Raji (cell line): ENCODE results near the gene RPLP1.
A peak's percentile ranks its signal among the peaks of the same experiment; 100 is the strongest.

ENCODE experiments used
- POLR2A ChIP-seq: IDR thresholded peaks from 2 replicates; pipeline ENCODE4 v1.6.1; 2011; ENCODE audit warnings: low read depth, low read length, control low read depth; ENCODE audit not compliant: insufficient read depth

The RPLP1 gene

DNA sequence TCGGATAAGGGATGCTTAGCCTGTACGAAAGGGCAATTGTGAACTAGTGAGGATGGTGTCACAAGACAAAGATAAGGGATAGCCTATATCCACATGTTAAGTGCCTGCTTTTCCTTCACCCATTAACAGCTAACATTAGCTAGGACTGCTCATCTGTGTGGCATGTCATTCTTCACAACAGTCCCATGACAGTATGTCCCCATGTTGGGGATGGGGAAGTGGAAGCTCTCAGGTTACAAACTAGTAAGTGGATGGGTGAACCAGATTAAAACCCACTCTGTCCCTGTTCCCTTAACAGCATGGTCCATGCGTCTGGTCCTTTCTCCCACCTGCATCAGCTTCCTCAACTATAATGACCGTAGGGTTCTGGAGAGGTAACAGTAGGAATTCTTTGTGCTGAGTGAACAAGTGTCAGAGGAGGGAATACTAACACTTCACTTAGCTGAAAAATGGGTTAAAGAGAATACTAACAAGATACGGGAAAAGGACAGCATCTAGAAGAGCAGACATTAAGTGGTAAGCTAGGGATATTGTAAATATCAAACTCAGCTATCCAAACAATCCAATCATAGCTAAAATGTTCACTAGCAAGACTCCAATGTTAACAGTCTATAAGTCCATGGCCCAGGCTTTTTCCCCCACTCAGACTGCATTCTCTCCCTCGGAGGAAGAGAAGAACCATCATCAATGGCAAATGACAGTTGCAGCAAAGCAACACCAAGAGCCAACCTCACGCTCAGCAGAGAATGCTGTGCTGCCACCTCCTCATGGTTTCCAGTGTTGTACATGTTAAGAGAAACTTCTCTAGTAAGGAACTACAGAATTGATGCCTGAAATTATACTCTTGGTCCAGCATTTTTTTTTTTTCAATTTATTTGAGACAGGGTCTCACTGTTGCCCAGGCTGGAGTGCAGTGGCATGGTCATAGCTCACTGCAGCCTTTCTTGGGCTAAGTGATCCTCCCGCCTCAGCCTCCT is 5.0 kb downstream of the RPLP1 start:
- TF ChIP-seq POLR2A = peak; percentile 28; the same call in 1 of the 2 replicates

- no peak for TF ChIP-seq POLR2A
Measured at GRCh38 chr15:69459066-69459465, 6.4 kb downstream of the RPLP1 start.

DNA sequence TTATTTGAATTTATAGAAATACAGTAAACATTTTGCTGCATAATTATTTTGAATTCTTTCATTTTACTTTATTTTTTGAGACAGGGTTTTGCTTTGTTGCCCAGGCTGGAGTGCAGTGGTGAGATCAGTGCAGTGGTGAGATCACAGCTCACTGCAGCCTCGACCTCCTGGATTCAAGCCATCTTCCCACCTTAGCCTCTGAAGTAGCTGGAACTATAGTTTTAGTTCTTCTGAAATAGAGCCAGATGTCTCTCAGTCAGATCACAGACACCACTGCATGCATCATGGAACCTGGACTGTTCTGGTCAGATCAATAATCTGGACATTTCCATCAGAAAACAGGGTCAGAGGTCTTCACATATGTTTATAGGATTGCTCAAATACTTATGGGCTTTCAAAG is 7.9 kb downstream of the RPLP1 start:
- no peak for TF ChIP-seq POLR2A

GRCh38 chr15:69462030-69462492 is 9.4 kb downstream of the RPLP1 start:
- TF ChIP-seq POLR2A = no peak

DNA sequence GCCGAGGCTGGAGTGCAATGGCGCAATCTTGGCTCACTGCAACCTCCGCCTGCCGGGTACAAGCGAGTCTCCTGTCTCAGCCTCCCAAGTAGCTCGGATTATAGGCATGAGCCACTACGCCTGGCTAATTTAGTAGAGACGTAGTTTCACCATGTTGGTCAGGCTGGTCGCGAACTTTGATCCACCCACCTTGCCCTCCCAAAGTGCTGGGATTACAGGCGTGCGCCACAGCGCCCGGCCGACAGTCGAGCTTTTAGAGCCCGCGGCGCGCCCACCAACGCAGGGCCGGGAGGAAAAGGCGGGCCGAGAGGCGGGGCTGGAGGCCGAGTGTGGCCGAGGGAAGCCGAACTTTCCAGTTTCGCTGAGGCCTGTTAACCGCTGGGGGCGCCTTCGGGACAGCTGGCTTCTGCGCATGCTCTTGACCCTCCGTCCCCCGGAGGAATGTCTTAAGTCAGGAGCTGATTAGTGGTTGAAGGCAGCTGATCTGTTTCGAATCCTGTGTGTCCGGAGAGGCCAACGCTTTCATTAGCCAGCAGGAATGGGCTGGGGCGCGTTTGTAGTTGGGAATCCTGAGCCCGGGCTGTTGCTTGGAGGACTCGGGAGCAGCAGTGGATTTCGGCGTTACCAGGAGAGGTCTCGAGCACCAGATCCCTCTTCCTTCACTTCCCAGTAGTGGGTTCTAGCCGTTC is 10.0 kb downstream of the RPLP1 start:
- TF ChIP-seq POLR2A = peak; percentile 75

- TF ChIP-seq POLR2A = no peak
Measured at GRCh38 chr15:69463182-69463756, 10.7 kb downstream of the RPLP1 start.

DNA sequence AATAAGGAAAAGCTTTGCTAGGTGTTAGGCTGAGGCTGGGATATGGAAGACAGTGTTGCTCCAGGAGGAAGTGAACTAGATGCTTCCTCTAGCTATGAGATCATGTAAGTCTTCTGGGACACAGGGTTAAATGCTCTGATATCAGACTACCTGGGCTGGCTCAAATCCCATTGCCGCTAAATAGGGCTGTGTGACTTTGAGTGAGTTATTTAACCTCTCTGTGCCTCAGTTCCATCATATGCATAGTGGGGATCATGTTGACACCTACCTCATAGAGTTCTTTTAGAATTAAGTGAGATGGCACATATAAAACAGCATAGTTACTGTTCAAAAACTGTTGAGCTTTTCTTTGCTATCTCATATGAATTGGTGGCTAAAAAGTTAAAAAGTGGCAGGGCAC is 12.6 kb downstream of the RPLP1 start:
- TF ChIP-seq POLR2A = no peak

- TF ChIP-seq POLR2A = no peak
Measured at GRCh38 chr15:69466733-69467132, 14.1 kb downstream of the RPLP1 start.

- no peak for TF ChIP-seq POLR2A
Measured at GRCh38 chr15:69467636-69468035, 15.0 kb downstream of the RPLP1 start.

DNA sequence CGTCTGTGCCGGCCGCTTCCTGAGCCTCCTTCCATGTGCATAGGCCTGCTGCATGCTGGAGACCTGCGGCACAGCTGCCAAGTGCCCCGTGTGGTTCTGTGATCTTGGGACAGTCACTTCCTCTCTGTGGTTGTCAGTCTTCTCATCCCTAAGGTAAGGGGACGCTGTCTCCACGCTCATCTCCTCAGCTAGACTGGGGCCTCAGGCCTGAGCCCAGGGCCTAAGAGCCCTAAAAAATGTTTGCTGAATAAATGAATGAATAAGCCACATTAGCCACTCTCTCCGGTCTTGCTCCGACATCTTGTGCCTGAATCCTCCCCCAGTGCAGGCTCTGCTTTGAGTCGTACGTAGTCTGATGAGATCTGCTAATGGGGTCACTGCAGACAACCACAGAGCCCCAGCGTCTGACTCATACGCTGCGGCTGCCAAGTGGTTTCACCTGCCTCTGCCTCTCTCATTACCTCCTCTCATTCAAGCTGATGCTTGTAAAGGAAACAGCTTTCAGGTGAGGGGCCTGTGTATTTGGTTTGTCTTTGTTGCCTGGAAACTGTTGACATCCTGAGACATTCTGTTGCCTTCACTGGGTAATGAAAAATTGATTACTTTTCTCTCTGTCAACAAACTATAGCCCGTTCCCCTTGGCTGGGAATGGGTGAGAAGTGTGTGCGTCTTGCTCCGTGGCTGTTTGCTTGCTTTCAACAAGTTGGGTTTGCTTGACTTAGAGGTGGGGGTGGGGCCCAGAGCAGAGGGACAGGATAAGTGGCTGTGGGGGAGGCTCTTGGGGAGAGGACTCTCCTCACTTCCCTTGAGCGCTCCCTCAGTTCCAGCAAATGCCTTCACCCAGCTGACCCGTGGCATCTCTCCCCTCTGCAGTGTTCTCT is 15.9 kb downstream of the RPLP1 start:
- no peak for TF ChIP-seq POLR2A

DNA sequence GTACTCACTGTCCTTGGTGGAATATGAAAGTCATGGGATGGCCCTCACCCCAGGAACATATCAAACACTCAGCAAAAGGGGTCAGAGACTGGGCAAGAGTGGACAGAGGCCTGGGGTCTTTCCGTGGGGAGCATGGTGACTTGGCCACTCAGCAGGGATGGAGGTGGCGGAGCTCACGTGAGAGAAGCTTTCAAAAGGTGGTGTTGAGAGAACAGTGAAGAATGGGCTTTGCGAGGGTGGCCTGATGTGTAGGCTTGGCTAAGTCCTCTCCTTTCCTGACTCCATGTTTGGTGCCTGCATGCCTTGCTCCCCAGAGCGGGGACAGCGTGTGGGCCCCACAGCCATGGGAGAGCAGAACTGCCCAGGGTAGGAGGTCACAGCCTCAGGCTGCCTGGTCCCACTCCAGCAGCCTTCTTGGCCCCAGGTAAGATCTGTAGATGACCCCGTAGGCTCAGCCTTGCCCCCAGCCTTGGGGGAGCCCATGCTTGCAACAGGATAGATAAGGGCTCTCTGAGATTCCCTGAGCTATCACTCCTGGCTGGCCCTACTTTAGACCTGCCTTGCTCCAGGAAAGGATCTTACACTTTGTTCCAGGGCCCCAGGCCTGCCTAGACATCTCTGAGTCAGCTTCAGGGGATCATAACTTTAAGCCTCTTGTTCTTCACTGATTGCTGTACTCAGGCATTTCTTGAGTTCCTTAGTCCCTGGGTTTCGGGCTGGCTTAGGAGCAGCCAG is 17.0 kb downstream of the RPLP1 start:
- TF ChIP-seq POLR2A = no peak

GRCh38 chr15:69472046-69472445 is 19.4 kb downstream of the RPLP1 start:
- no peak for TF ChIP-seq POLR2A

DNA sequence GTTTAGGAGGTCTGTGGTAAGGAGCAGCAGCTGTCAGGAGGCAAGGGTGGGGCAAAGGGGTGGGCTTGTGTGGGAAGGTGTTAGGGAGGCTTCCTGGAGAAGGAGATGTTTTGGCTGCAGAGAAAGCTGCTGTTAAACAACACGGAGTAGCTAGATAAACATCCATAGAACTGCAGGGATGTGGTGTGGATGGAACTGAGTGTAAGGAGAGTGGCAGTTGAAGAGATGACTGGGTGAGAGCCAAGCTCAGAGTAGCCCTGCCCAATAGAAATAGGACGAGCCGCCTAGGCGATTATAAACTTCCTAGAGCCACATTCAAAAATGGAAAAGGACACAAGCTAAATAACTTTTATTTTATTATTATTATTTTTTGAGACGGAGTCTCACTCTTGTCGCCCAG is 19.9 kb downstream of the RPLP1 start:
- no peak for TF ChIP-seq POLR2A

DNA sequence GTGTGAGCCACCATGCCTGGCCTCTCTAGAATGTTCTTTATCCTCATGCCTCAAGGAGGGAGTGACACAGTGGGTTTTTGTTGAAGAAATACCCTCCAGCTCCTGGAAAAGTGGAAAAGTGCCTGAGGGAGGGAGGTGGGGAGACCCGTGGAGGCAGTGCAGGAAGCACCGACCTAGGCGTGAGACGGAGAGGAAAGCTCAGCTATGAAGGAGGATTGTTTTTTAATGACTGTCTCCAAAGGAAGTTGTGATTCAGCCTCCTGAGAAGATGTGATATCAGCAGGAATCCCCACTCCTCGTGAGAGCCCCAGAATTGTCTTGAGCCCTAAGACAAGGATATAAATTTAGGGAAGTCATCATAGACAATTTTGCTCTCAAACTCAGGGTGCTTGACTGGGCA is 21.7 kb downstream of the RPLP1 start:
- TF ChIP-seq POLR2A = no peak

DNA sequence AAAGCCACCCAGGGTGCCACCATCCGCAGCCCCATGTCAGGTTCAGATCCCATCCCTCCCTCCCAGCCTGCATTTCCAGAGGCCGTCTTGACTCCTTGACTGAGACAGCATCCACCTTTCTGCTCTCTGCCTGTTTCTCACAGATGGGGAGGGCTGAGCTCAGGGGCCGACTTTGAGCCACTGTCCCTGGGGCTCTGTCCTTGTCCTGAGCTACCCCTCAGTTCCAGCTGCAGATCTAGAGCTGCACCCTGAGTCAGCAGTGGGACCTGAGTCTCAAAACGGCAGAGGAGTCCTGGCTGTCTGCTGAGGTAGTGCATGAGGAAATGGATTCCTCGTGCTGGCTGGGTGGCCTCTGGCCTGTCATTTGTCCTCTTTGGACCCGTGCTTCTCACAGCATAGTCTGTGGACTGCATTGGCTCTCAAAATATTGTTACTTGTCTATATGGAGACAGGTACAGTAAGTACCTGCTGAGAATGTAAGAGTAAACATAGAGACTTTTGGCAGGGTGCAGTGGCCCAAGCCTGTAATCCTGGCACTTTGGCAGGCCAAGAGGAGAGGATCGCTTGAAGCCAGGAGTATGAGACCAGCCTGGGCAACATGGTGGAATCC is 22.3 kb downstream of the RPLP1 start:
- no peak for TF ChIP-seq POLR2A
